Measurements from ENCODE around the gene TDRKH.
"Not testable (repeated sequence)": the region's sequence is repeated elsewhere in the genome, so short reads cannot be mapped to it uniquely, and the experiment has no call there.

TDRKH gene

GRCh38 chr1:151779852-151780251, 10.4 kb downstream of the TDRKH start:
- TF ChIP-seq CTCF (IDR thresholded peaks at IDR 0.05; ENCODE audit: control insufficient read depth, insufficient read depth, low read depth, low read length, missing control alignments) = no peak
- no peak overlapping the region for H3K4me3 ChIP-seq (ENCODE audit: control insufficient read depth, low read depth, low read length)
- no peak for DNase-seq (ENCODE audit: low read depth)

DNA sequence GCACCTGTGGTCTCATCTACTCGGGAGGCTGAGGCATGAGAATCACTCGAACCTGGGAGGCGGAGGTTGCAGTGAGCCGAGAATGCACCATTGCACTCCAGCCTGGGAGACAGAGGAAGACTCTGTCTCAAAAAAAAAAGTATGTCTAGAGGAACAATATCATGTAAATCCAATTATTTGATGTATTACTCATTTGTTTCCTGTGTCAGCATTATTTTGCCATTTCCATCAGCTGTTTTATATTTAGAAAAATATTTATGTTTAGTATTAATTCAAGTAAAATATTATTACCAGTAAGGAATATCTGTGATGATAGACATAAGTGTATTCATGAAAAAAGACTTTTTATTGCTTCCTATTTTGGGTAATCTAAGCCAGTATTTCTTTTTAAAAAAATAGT, 13.0 kb downstream of the TDRKH start:
- H3K4me3 ChIP-seq (ENCODE audit: control insufficient read depth, low read depth, low read length) = no peak overlapping the region
- no peak for DNase-seq (ENCODE audit: low read depth)
- no peak for TF ChIP-seq CTCF (IDR thresholded peaks at IDR 0.05; ENCODE audit: control insufficient read depth, insufficient read depth, low read depth, low read length, missing control alignments)

DNA sequence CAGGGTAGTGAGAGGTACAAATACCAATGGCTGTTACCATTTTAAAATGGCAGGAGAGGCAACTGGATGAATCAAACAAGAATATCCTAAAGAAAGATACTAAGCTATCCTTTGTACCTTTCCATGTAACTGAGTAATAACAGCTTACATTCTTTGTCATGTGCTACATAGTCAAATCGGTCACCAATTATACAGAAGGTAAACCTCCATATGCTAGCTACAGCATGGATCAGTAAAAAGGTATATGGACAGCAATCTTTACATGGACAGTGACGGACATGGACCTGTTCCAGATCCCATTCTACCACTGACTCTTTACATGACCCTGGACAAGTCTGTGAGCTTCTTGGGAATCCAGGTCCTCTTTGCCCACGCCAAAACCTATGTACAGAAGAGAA, 13.6 kb downstream of the TDRKH start:
- no peak for TF ChIP-seq CTCF (IDR thresholded peaks at IDR 0.05; ENCODE audit: control insufficient read depth, insufficient read depth, low read depth, low read length, missing control alignments)
- no peak for DNase-seq (ENCODE audit: low read depth)
- no peak overlapping the region for H3K4me3 ChIP-seq (ENCODE audit: control insufficient read depth, low read depth, low read length)

GRCh38 chr1:151775894-151776664, 14.2 kb downstream of the TDRKH start:
- no peak for TF ChIP-seq CTCF (IDR thresholded peaks at IDR 0.05; ENCODE audit: control insufficient read depth, insufficient read depth, low read depth, low read length, missing control alignments)
- no peak overlapping the region for H3K4me3 ChIP-seq (ENCODE audit: control insufficient read depth, low read depth, low read length)
- no peak for DNase-seq (ENCODE audit: low read depth)

- no peak for DNase-seq (ENCODE audit: low read depth)
- H3K4me3 ChIP-seq (ENCODE audit: control insufficient read depth, low read depth, low read length) = no peak overlapping the region
- no peak for TF ChIP-seq CTCF (IDR thresholded peaks at IDR 0.05; ENCODE audit: control insufficient read depth, insufficient read depth, low read depth, low read length, missing control alignments)
Observed at GRCh38 chr1:151774256-151774922, 15.9 kb downstream of the TDRKH start.

GRCh38 chr1:151773702-151774101, 16.6 kb downstream of the TDRKH start:
- no peak overlapping the region for H3K4me3 ChIP-seq (ENCODE audit: control insufficient read depth, low read depth, low read length)
- no peak for TF ChIP-seq CTCF (IDR thresholded peaks at IDR 0.05; ENCODE audit: control insufficient read depth, insufficient read depth, low read depth, low read length, missing control alignments)
- no peak for DNase-seq (ENCODE audit: low read depth)

DNA sequence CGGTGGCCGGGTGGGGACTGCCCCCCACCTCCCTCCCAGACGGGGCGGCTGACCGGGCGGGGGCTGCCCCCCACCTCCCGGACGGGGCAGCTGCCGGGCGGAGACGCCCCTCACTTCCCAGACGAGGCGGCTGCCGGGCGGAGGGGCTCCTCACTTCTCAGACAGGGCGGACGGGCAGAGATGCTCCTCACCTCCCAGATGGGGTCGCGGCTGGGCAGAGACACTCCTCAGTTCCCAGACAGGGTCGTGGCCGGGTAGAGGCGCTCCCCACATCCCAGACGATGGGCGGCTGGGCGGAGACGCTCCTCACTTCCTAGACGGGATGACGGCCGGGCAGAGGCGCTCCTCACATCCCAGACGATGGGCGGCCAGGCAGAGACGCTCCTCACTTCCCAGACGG, 21.0 kb downstream of the TDRKH start:
- not testable (repeated sequence) for H3K4me3 ChIP-seq (ENCODE audit: control insufficient read depth, low read depth, low read length); DNase-seq (ENCODE audit: low read depth)

DNA sequence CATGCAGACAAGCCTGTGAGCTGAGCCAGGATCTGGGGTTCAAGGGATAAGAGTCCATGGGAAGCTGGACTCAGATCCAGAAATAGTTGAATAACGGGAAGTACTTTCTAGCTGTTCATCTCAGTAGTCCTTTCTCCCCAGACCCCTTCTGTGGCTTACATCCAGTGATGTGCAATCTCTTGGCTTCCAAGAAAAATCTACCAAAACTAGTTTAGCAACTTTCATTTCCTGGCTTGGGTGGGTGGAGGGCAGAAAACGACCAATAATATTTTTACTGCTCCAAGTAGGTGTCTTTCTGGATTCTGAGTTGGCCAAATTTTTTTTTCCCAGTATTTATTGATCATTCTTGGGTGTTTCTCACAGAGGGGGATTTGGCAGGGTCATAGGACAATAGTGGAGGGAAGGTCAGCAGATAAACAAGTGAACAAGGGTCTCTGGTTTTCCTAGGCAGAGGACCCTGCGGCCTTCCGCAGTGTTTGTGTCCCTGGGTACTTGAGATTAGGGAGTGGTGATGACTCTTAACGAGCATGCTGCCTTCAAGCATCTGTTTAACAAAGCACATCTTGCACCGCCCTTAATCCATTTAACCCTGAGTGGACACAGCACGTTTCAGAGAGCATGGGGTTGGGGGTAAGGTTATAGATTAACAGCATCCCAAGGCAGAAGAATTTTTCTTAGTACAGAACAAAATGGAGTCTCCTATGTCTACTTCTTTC, 21.8 kb downstream of the TDRKH start:
- not testable (repeated sequence) for H3K4me3 ChIP-seq (ENCODE audit: control insufficient read depth, low read depth, low read length); DNase-seq (ENCODE audit: low read depth)
